ENCODE measurements around the gene BIRC6.

DNA sequence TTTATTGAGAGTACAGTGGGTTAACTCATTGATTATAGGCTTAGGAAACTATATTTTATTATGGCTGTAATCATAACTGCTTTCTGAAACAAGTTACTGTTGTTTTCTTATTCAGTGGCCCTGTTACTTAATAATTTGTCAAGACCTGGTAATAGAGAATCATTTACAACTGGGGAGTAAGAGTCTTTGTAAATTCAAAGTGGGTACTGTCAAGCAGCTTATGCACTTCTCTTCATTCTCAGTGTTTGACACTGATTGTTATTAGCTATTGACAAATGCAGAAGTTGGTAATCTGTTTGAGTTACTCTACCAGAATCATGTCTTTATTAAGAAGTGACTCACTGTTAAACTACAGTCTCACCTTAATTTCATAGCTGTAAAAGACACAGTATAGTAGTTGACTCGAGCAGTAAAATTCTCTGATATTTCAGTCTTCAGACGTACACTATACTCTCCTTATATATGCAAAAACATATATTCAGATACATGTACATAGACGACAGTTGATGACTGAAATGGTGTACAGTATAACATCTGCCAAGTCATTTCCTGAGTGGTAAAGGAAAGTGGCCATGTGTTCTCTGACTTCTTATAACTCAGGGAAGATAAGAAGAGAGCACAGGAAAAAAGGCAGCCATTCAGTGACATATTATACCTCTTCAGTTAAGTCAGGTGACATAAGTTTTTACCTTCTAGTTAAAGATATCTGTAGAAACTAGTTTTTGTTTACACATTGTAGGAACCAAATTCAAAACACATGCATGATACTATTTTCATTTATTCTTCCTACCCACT, 235.0 kb downstream of the BIRC6 start:
- TF ChIP-seq, protein P1, sequence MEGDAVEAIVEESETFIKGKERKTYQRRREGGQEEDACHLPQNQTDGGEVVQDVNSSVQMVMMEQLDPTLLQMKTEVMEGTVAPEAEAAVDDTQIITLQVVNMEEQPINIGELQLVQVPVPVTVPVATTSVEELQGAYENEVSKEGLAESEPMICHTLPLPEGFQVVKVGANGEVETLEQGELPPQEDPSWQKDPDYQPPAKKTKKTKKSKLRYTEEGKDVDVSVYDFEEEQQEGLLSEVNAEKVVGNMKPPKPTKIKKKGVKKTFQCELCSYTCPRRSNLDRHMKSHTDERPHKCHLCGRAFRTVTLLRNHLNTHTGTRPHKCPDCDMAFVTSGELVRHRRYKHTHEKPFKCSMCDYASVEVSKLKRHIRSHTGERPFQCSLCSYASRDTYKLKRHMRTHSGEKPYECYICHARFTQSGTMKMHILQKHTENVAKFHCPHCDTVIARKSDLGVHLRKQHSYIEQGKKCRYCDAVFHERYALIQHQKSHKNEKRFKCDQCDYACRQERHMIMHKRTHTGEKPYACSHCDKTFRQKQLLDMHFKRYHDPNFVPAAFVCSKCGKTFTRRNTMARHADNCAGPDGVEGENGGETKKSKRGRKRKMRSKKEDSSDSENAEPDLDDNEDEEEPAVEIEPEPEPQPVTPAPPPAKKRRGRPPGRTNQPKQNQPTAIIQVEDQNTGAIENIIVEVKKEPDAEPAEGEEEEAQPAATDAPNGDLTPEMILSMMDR (optimal IDR thresholded peaks at IDR 0.05 in 1 of 3, IDR thresholded peaks at IDR 0.05 in 1 of 3, conservative IDR thresholded peaks at IDR 0.05 in 1 of 3; ENCODE audit: extremely low read depth in 1 of 3, insufficient read depth in 2 of 3, low read length in 3 of 3), result no peak
- no peak for TF ChIP-seq EZH2 (IDR thresholded peaks at IDR 0.05; ENCODE audit: low read length)
